Activated CD8-positive, alpha-beta memory T cell treated with anti-CD3 and anti-CD28 coated beads, Interleukin-2, amount 10 ng/mL, durations not matched to agents 7 days and 5 days (primary cell): ENCODE measurements around the gene FRS2. TPM values are rescaled to one million over a fixed set of nuclear protein-coding genes. Genes with fewer than 3 reads are reported as not detected.
"Not testable (repeated sequence)": the region's sequence is repeated elsewhere in the genome, so short reads cannot be mapped to it uniquely, and the experiment has no call there.

ENCODE experiments used
- ATAC-seq: fragments of 150-1000 bp; cut with Tn5 transposase; one replicate; pipeline ENCODE4 v1.10.0; 2021; ENCODE audit warnings: moderate library complexity
- CTCF ChIA-PET: fragments of 350-600 bp; sonication (Branson Sonifier 250); formaldehyde crosslinking; loops from one replicate; lab custom pipeline; 2021; ENCODE audit warnings: antibody characterized with exemption; lab: Charles Lee
- DNase-seq: peaks from one replicate; pipeline ENCODE4 v3.0.0-alpha.2; 2020
- H3K27ac Mint-ChIP-seq: one replicate; pipeline ENCODE4 v1.8.0; 2021; ENCODE audit warnings: mild to moderate bottlenecking, mixed read lengths
- H3K27me3 Mint-ChIP-seq: one replicate; pipeline ENCODE4 v1.8.0; 2021; ENCODE audit warnings: mixed read lengths
- H3K36me3 Mint-ChIP-seq: one replicate; pipeline ENCODE4 v1.8.0; 2021; ENCODE audit warnings: mild to moderate bottlenecking, mixed read lengths
- H3K4me1 Mint-ChIP-seq: one replicate; pipeline ENCODE4 v1.8.0; 2021; ENCODE audit warnings: mixed read lengths
- H3K4me3 Mint-ChIP-seq: one replicate; pipeline ENCODE4 v1.8.0; 2021; ENCODE audit warnings: mild to moderate bottlenecking, moderate library complexity, mixed read lengths
- H3K9me3 Mint-ChIP-seq: one replicate; pipeline ENCODE4 v1.8.0; 2022; ENCODE audit warnings: low read depth, mixed read lengths
- total RNA-seq, 2 experiments: library from RNA; stranded (reverse); gene quantifications; one replicate each; pipeline ENCODE4 v1.2.3, GENCODE V29; 2021

The FRS2 gene
- total RNA-seq, 2 experiments from 2014 or later, result 11.5 to 12.8 TPM

- Mint-ChIP-seq H3K4me3 (no peak overlapping the region), H3K27me3 (no peaks in the 10 kb centered on the region), H3K9me3 (no peaks in the 10 kb centered on the region), H3K36me3 (no peaks in the 10 kb centered on the region), H3K4me1 (no peaks in the 10 kb centered on the region), H3K27ac (no peak overlapping the region)
- CTCF ChIA-PET, result no interaction called here
- DNase-seq, result no peak
- ATAC-seq, result no peak
Observed at GRCh38 chr12:69440886-69441285, 29.3 kb upstream of the FRS2 start.

GRCh38 chr12:69442894-69443293, 27.3 kb upstream of the FRS2 start:
- CTCF ChIA-PET, result no interaction called here
- no peak overlapping the region for H3K27ac Mint-ChIP-seq
- H3K4me1 Mint-ChIP-seq, result no peaks in the 10 kb centered on the region
- no peaks in the 10 kb centered on the region for H3K27me3 Mint-ChIP-seq
- DNase-seq, result no peak
- no peaks in the 10 kb centered on the region for H3K36me3 Mint-ChIP-seq
- H3K4me3 Mint-ChIP-seq, result no peak overlapping the region
- H3K9me3 Mint-ChIP-seq, result no peaks in the 10 kb centered on the region
- no peak for ATAC-seq

DNA sequence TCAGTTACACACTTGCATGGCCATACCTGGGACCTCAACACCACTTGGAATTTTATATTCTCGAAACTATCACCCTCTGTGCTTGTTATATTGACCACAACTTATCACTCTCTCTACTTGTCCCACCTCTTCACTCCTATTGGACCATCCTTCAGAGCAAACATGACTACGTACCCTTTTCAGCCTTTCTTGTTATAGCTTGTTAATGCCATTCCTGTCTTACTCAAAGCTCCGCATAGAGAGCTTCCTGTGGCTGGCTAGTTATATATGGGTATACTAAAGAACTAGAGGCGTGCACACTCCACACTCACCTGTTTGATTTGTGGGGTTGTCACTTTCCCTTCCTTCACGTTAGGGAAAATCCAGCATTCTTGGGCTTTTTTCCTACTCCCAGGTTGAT, 26.3 kb upstream of the FRS2 start:
- H3K27ac Mint-ChIP-seq, result no peak overlapping the region
- DNase-seq (no peak), ATAC-seq (no peak)
- H3K36me3 Mint-ChIP-seq, result no peaks in the 10 kb centered on the region
- CTCF ChIA-PET, result no interaction called here
- no peaks in the 10 kb centered on the region for H3K4me1 Mint-ChIP-seq
- no peaks in the 10 kb centered on the region for H3K27me3 Mint-ChIP-seq
- H3K9me3 Mint-ChIP-seq, result no peaks in the 10 kb centered on the region
- no peak overlapping the region for H3K4me3 Mint-ChIP-seq

GRCh38 chr12:69447892-69448291, 22.3 kb upstream of the FRS2 start:
- Mint-ChIP-seq H3K27me3 (no peaks in the 10 kb centered on the region), H3K9me3 (no peaks in the 10 kb centered on the region), H3K4me1 (no peaks in the 10 kb centered on the region), H3K36me3 (no peaks in the 10 kb centered on the region), H3K27ac (no peak overlapping the region), H3K4me3 (no peak overlapping the region)
- ATAC-seq, result no peak
- no peak for DNase-seq
- CTCF ChIA-PET, result no interaction called here

GRCh38 chr12:69452598-69453132, 17.5 kb upstream of the FRS2 start:
- ATAC-seq, H3K36me3 Mint-ChIP-seq, H3K4me3 Mint-ChIP-seq, H3K27me3 Mint-ChIP-seq, H3K27ac Mint-ChIP-seq, DNase-seq, H3K4me1 Mint-ChIP-seq, H3K9me3 Mint-ChIP-seq, CTCF ChIA-PET: not testable (repeated sequence)

DNA sequence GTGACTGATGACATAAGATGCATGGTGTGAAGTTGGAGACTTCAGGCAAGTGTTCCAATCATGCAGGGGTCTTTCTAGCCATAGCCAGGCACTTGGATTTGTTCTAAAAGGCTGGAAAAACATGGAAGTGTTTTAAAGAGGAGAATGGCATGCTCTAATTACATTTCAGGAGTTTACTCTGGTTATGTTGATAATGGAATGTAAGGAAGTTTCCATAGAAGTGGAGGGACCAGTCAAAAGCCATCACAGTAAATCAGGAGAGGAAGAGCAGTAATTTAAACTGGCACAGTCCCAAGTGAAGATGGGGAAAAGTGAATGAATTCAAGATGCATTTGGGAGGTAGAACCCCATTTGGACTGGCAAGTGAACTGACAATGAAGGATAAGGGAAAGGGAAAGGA, 13.9 kb upstream of the FRS2 start:
- DNase-seq (no peak), ATAC-seq (no peak)
- H3K27ac Mint-ChIP-seq, result no peak overlapping the region
- H3K36me3 Mint-ChIP-seq, result no peaks in the 10 kb centered on the region
- H3K9me3 Mint-ChIP-seq, result no peaks in the 10 kb centered on the region
- no peak overlapping the region for H3K4me3 Mint-ChIP-seq
- H3K4me1 Mint-ChIP-seq, result no peaks in the 10 kb centered on the region
- CTCF ChIA-PET, result no interaction called here
- H3K27me3 Mint-ChIP-seq, result peaks cover 2% of the 10 kb centered on the region

GRCh38 chr12:69457433-69457832, 12.8 kb upstream of the FRS2 start:
- Mint-ChIP-seq H3K27me3 (peaks cover 2% of the 10 kb centered on the region), H3K9me3 (no peaks in the 10 kb centered on the region), H3K36me3 (no peaks in the 10 kb centered on the region), H3K4me3 (no peak overlapping the region), H3K4me1 (no peaks in the 10 kb centered on the region), H3K27ac (no peak overlapping the region)
- DNase-seq (no peak), ATAC-seq (no peak)
- CTCF ChIA-PET, result no interaction called here

DNA sequence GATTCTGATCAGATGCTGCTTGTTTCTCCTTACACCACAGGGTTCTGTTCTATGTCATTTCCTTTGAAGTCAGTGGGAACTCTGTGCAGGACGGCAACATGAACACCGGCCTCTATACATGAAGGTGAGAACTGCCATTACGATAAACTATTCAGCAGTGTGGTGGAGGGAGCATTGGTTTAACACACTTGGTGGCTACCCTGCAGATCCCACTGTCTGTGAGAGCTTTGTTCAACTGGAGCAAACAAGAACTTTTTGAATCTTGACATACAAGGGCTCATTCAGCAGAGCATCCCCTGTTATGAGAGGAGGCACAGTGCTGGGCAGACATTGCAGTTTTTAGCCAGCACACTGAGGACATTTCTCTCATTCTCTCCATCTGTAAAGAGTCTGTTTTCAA, 10.7 kb upstream of the FRS2 start:
- CTCF ChIA-PET, result interaction anchor here (1.4 kb wide), 1 partner anchor 102 kb away, joined by 4 read pairs; no protein-coding TSS in a partner anchor
- no peaks in the 10 kb centered on the region for H3K4me1 Mint-ChIP-seq
- ATAC-seq (no peak), DNase-seq (no peak)
- no peak overlapping the region for H3K27ac Mint-ChIP-seq
- no peaks in the 10 kb centered on the region for H3K9me3 Mint-ChIP-seq
- H3K4me3 Mint-ChIP-seq, result no peak overlapping the region
- H3K27me3 Mint-ChIP-seq, result peaks cover 2% of the 10 kb centered on the region
- H3K36me3 Mint-ChIP-seq, result no peaks in the 10 kb centered on the region

DNA sequence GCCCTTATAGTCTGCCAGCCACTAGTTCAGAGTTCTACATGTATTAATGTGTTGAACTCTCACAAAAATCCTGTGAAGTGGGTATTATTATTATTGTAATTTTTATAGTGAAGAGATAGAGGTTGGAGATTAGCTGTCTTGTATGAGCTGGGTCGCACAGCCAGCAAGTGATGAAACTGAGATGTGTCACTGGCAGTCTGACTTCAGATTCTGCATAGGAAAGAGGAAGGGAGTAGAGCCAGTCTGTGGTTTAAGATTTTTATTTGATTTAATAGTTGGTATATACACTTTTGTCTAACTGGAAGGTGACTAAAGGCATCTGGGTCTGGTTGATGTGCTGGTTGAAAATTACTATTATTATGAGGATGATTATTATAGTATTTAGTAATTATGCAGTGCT, 5.8 kb upstream of the FRS2 start:
- Mint-ChIP-seq H3K27me3 (no peaks in the 10 kb centered on the region), H3K27ac (no peak overlapping the region), H3K4me1 (peaks cover 1% of the 10 kb centered on the region), H3K9me3 (no peaks in the 10 kb centered on the region), H3K36me3 (no peaks in the 10 kb centered on the region), H3K4me3 (no peak overlapping the region)
- no peak for ATAC-seq
- CTCF ChIA-PET, result no interaction called here
- DNase-seq, result no peak

DNA sequence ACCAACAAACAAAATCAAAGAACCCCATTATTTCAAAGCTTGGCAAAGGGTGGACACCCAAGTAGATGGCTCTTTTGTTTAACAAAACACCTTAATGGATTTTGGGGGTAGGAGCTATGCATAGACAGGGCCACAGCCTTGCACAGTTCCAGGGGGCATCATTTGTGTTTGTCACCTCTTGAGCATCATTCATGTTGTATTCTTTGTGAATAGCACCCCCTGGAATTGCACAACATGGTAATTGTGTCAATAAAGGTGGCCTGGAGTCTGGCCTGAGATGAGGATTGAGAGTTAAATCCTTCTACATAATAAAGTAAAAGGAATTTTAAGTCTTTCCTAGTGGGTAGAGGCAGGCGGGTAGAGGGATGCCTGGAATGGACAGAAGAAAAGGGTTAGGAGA, 3.3 kb upstream of the FRS2 start:
- H3K27ac Mint-ChIP-seq, result no peak overlapping the region
- H3K4me3 Mint-ChIP-seq, result no peak overlapping the region
- DNase-seq, result no peak
- peaks cover 15% of the 10 kb centered on the region for H3K4me1 Mint-ChIP-seq
- ATAC-seq, result no peak
- H3K27me3 Mint-ChIP-seq, result no peaks in the 10 kb centered on the region
- H3K36me3 Mint-ChIP-seq, result no peaks in the 10 kb centered on the region
- CTCF ChIA-PET, result no interaction called here
- no peaks in the 10 kb centered on the region for H3K9me3 Mint-ChIP-seq

DNA sequence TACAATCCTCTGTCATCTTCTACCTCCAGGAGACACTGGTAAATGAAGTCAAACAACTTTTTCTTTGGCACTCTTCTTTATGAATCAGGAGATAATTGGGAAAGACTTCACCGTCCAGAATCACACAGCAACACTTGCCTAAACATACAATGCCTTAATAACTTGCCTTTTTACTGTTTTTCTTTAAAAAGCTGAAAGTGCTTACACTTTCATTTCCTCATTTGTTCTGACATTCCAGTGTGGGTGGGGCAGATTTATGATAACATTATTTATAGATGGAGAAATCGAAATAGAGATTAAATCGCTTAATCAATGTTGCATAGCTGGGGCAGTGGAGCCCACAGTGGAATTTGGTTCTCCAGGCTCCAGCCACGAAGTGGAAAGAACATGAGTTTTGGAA, 2.8 kb upstream of the FRS2 start:
- Mint-ChIP-seq H3K36me3 (no peaks in the 10 kb centered on the region), H3K27ac (no peak overlapping the region), H3K4me3 (no peak overlapping the region), H3K4me1 (peaks cover 19% of the 10 kb centered on the region), H3K27me3 (no peaks in the 10 kb centered on the region), H3K9me3 (no peaks in the 10 kb centered on the region)
- CTCF ChIA-PET, result no interaction called here
- no peak for ATAC-seq
- no peak for DNase-seq

DNA sequence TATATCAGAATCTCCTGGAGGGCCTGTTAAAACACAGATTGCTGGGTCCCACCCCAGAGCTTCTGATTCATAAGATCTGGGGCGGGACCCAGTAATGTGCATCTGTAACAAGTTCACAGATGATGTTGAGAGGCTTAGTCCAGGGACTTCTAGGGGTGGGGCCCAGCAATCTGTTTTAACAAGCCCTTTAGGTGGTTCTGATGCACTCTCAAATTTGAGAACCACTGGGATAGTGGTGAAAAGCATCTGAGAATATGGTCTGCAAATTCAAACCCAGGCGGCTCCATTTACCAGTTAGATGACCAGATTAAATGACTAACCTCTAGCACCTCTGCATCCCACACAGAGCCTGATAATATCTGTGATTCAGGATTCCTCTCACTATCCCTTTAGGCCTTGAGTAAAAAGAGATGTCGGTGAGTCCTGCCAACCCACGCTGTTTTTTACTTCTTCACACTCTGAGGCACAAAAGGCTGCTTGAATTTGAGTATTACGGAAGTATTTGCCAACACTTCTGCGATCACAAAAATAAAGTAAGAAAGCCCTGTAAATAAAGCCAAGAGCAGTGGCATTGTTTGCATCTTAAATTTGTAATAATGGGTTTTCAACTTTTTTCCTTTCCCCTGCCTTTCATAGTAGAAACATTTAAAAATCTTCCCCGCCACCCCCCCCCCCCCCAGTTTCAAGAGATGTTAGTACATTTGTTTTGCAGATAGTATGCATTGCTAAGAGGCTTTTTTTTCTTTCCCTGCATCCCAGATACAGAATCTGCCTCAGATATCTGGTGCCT, 1.8 kb upstream of the FRS2 start:
- Mint-ChIP-seq H3K27ac (no peak overlapping the region), H3K27me3 (no peaks in the 10 kb centered on the region), H3K36me3 (no peaks in the 10 kb centered on the region), H3K4me3 (no peak overlapping the region), H3K9me3 (no peaks in the 10 kb centered on the region), H3K4me1 (peaks cover 26% of the 10 kb centered on the region)
- CTCF ChIA-PET, result no interaction called here
- no peak for ATAC-seq
- no peak for DNase-seq

- H3K36me3 Mint-ChIP-seq, result peaks cover 3% of the 10 kb centered on the region
- H3K4me1 Mint-ChIP-seq, result peaks cover 30% of the 10 kb centered on the region
- DNase-seq, result no peak
- no peaks in the 10 kb centered on the region for H3K9me3 Mint-ChIP-seq
- H3K27me3 Mint-ChIP-seq, result no peaks in the 10 kb centered on the region
- peak overlapping the region; percentile 99 for H3K27ac Mint-ChIP-seq
- H3K4me3 Mint-ChIP-seq, result peak overlapping the region; percentile 93
- ATAC-seq, result no peak
- CTCF ChIA-PET, result interaction anchor here (1.0 to 1.3 kb wide), 3 partner anchors 14 to 114 kb away, joined by 3 read pairs; no protein-coding TSS in a partner anchor
Observed at GRCh38 chr12:69469854-69470188, 367 bp upstream of the FRS2 start.

- H3K27ac Mint-ChIP-seq, result peak overlapping the region; percentile 83
- DNase-seq (no peak), ATAC-seq (no peak)
- H3K4me3 Mint-ChIP-seq, result peak overlapping the region; percentile 93
- H3K4me1 Mint-ChIP-seq, result peaks cover 33% of the 10 kb centered on the region
- H3K27me3 Mint-ChIP-seq, result no peaks in the 10 kb centered on the region
- no peaks in the 10 kb centered on the region for H3K9me3 Mint-ChIP-seq
- CTCF ChIA-PET, result interaction anchor here (1.0 to 1.3 kb wide), 2 partner anchors 113 to 114 kb away, joined by 3 read pairs; no protein-coding TSS in a partner anchor
- H3K36me3 Mint-ChIP-seq, result peaks cover 3% of the 10 kb centered on the region
Observed at GRCh38 chr12:69471076-69471430, 865 bp downstream of the FRS2 start.
